ENCODE data around the gene MGARP. TPM values are rescaled to one million over a fixed set of nuclear protein-coding genes. Genes with fewer than 3 reads are reported as not detected.

Gene MGARP
- polyA plus RNA-seq, result 0.77 and 9.5 TPM in 2 replicates

DNA sequence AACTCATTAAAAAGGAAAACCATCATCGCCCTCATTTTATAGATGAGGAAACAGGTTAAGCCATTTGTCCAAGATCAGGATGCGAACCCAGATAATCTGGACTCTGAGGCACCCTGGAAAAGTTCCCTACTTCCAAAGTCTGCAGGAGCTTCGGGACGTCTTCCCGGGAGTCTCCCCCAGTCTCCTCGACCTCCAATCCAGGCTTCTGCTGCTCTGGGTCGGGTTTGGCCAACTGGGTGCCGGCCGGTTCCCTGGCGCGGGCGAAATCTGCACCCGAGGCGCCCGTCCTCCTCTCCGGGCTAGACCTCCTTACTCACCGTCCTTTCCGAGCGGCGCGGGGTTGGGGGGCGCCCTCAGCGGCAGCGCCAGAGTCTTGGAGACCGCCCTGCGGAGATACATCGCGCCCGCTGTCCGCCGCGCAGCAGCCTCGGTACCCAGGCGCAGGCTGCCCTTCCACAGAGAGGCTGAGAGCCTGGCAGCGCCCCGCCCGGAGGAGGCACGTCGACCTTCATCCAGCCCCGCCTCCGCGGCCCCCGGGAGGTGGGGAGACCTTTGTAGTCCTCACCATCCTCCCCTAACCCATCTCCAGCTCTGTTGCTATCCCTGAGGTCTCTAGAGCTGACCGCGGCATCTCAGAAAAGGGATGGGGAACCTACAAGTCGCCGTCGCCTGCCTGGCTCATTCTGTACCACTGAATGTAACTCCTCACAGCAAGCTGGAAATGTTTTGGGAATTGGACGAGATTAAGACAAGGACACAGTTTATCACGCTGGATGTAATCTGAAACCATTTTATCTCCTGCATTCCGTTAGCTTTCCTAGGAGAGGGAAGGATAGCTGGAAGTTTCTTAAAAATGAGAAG lies at the start of gene MGARP:
Gene MGARP, minus strand, starts transcription at position 466 of the 861 bp plus-strand sequence. Its CDS starts 67 bp downstream, at position 399.

GRCh38 chr4:139301821-139302611 lies 22.0 kb upstream of the MGARP start, which contains the start of gene NDUFC1:
Gene NDUFC1 (minus strand): TSS chr4:139302477. CDS start chr4:139295798, 6,679 bp downstream.

GRCh38 chr4:139301113-139301820 lies 21.2 kb upstream of the MGARP start, which contains the start of gene NAA15:
Gene NAA15 (plus strand): TSS chr4:139301505. CDS start chr4:139301778, 273 bp downstream.

Other genes with a start within 250 kb of the MGARP start
- gene ELF2, start 103.0 kb downstream of the MGARP start, polyA plus RNA-seq, result 13.3 and 15.2 TPM in 2 replicates
- gene NAA15, start 21.3 kb upstream of the MGARP start, polyA plus RNA-seq, result 23.0 and 25.1 TPM in 2 replicates
- 511 and 517 TPM in 2 replicates for gene NDUFC1, start 22.3 kb upstream of the MGARP start, polyA plus RNA-seq
- gene RAB33B, start 173.9 kb upstream of the MGARP start, polyA plus RNA-seq, result 7.3 and 10.4 TPM in 2 replicates

Measured in Purkinje cell (primary cell).